ENCODE results near the gene ITGB7. TPM values are rescaled to one million over a fixed set of nuclear protein-coding genes. Genes with fewer than 3 reads are reported as not detected.

The ITGB7 gene
- total and polyA plus RNA-seq, 9 of the 15 experiments (the other 6 are each of a cell fraction or from before 2014, with no cell fraction given), result 0.06 to 2.0 (median 0.67) TPM

- TF ChIP-seq CCAR2 (IDR thresholded peaks at IDR 0.05; ENCODE audit: low read depth, low read length) (no peak), NFRKB (IDR thresholded peaks at IDR 0.05; ENCODE audit: low read depth) (peak; percentile 17; the same call in 1 of the 2 replicates), MYNN (IDR thresholded peaks at IDR 0.05) (peak; percentile 81; the same call in 1 of the 2 replicates), MYNN (CRISPR knock-in tag; IDR thresholded peaks at IDR 0.05) (no peak), PHF20 (IDR thresholded peaks at IDR 0.05; ENCODE audit: partially characterized antibody) (peak; percentile 84), KDM4B (IDR thresholded peaks at IDR 0.05; ENCODE audit: borderline replicate concordance in 2 of 2, low read depth in 1 of 2) (peak in 1 of 2 experiments; percentile 99; a peak in 2 of 4 replicates), JUND (IDR thresholded peaks at IDR 0.05; ENCODE audit: borderline replicate concordance, low read depth, low read length) (peak; percentile 55), JUND (tag; IDR thresholded peaks at IDR 0.05; ENCODE audit: borderline replicate concordance, low read depth, low read length) (peak; percentile 14; the same call in 1 of the 3 replicates), POLR2A (conservative IDR thresholded peaks at IDR 0.05) (peak; percentile 86), CBFA2T3 (IDR thresholded peaks at IDR 0.05) (peak; percentile 19; the same call in 1 of the 2 replicates), HMGN3 (IDR thresholded peaks at IDR 0.05; ENCODE audit: borderline replicate concordance, extremely low read depth, insufficient read length, low read depth, low read length) (peak; percentile 88), U2AF2 (optimal IDR thresholded peaks at IDR 0.05; ENCODE audit: low read depth, low read length) (no peak), ZBTB49 (CRISPR knock-in tag; IDR thresholded peaks at IDR 0.05; ENCODE audit: borderline replicate concordance) (no peak), ZNF668 (CRISPR knock-in tag; IDR thresholded peaks at IDR 0.05) (no peak), ZBTB7A (IDR thresholded peaks at IDR 0.05; ENCODE audit: borderline replicate concordance, control insufficient read depth, low read depth, low read length) (peak; percentile 82; the same call in 1 of the 2 replicates), ZKSCAN3 (CRISPR knock-in tag; IDR thresholded peaks at IDR 0.05) (no peak), HNRNPUL1 (IDR thresholded peaks at IDR 0.05; ENCODE audit: low read length) (no peak), RBFOX2 (IDR thresholded peaks at IDR 0.05; ENCODE audit: low read depth, low read length) (peak; percentile 95), POLR2B (IDR thresholded peaks at IDR 0.05; ENCODE audit: low read depth, partially characterized antibody) (peak; percentile 56), MYC (IDR thresholded peaks at IDR 0.05; ENCODE audit: low read depth, low read length) (peak; percentile 62; the same call in 1 of the 2 replicates), MYC (CRISPR knock-in tag; IDR thresholded peaks at IDR 0.05; ENCODE audit: borderline replicate concordance, low read depth) (no peak), PHTF2 (CRISPR knock-in tag; IDR thresholded peaks at IDR 0.05) (no peak), CREM (IDR thresholded peaks at IDR 0.05; ENCODE audit: low read depth) (peak; percentile 77)
- TF ChIP-seq, protein P1, sequence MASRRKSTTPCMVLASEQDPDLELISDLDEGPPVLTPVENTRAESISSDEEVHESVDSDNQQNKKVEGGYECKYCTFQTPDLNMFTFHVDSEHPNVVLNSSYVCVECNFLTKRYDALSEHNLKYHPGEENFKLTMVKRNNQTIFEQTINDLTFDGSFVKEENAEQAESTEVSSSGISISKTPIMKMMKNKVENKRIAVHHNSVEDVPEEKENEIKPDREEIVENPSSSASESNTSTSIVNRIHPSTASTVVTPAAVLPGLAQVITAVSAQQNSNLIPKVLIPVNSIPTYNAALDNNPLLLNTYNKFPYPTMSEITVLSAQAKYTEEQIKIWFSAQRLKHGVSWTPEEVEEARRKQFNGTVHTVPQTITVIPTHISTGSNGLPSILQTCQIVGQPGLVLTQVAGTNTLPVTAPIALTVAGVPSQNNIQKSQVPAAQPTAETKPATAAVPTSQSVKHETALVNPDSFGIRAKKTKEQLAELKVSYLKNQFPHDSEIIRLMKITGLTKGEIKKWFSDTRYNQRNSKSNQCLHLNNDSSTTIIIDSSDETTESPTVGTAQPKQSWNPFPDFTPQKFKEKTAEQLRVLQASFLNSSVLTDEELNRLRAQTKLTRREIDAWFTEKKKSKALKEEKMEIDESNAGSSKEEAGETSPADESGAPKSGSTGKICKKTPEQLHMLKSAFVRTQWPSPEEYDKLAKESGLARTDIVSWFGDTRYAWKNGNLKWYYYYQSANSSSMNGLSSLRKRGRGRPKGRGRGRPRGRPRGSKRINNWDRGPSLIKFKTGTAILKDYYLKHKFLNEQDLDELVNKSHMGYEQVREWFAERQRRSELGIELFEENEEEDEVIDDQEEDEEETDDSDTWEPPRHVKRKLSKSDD (conservative IDR thresholded peaks at IDR 0.05; ENCODE audit: low read length), result 0 out of 2 replicates have a peak, but pooled peaks have one; percentile 34
These were observed 26.7 kb downstream of the ITGB7 start, which contains the start of the genes CSAD and ZNF740 (continued) for GRCh38 chr12:53180220-53180930.
